Osteocyte (in vitro differentiated cells): ENCODE measurements around the gene HOXB5. TPM values are rescaled to one million over a fixed set of nuclear protein-coding genes. Genes with fewer than 3 reads are reported as not detected.

Experiments used
- DNase-seq: peaks from one replicate; pipeline ENCODE4 v3.0.0; 2021; ENCODE audit warnings: mixed read lengths; ENCODE audit not compliant: unreplicated experiment; ENCODE audit errors: extremely low spot score
- H3K27ac Mint-ChIP-seq: one replicate; pipeline ENCODE4 v1.8.0; 2021; ENCODE audit warnings: mild to moderate bottlenecking, mixed read lengths; ENCODE audit not compliant: unreplicated experiment
- H3K27me3 Mint-ChIP-seq: one replicate; pipeline ENCODE4 v1.8.0; 2021; ENCODE audit warnings: mixed read lengths; ENCODE audit not compliant: unreplicated experiment
- H3K36me3 Mint-ChIP-seq: one replicate; pipeline ENCODE4 v1.8.0; 2021; ENCODE audit warnings: mixed read lengths; ENCODE audit not compliant: unreplicated experiment
- H3K4me1 Mint-ChIP-seq: one replicate; pipeline ENCODE4 v1.8.0; 2021; ENCODE audit warnings: mixed read lengths; ENCODE audit not compliant: unreplicated experiment
- H3K4me3 Mint-ChIP-seq: one replicate; pipeline ENCODE4 v1.8.0; 2021; ENCODE audit warnings: mild to moderate bottlenecking, moderate library complexity, mixed read lengths; ENCODE audit not compliant: unreplicated experiment
- H3K9me3 Mint-ChIP-seq: one replicate; pipeline ENCODE4 v1.8.0; 2021; ENCODE audit warnings: mixed read lengths; ENCODE audit not compliant: unreplicated experiment
- total RNA-seq: library from RNA; stranded (reverse); gene quantifications from 2 replicates; pipeline ENCODE4 v1.2.1, GENCODE V29; 2021
- TF ChIP-seq, protein P1 (sequence below): fragments of 200-600 bp; sonication (generic); IDR thresholded peaks from 2 replicates; pipeline ENCODE4 v1.5.0; 2021; ENCODE audit warnings: antibody characterized with exemption, mild to moderate bottlenecking, moderate library complexity

The HOXB5 gene
- total RNA-seq, 1 donor from 2014 or later, result not detected

DNA sequence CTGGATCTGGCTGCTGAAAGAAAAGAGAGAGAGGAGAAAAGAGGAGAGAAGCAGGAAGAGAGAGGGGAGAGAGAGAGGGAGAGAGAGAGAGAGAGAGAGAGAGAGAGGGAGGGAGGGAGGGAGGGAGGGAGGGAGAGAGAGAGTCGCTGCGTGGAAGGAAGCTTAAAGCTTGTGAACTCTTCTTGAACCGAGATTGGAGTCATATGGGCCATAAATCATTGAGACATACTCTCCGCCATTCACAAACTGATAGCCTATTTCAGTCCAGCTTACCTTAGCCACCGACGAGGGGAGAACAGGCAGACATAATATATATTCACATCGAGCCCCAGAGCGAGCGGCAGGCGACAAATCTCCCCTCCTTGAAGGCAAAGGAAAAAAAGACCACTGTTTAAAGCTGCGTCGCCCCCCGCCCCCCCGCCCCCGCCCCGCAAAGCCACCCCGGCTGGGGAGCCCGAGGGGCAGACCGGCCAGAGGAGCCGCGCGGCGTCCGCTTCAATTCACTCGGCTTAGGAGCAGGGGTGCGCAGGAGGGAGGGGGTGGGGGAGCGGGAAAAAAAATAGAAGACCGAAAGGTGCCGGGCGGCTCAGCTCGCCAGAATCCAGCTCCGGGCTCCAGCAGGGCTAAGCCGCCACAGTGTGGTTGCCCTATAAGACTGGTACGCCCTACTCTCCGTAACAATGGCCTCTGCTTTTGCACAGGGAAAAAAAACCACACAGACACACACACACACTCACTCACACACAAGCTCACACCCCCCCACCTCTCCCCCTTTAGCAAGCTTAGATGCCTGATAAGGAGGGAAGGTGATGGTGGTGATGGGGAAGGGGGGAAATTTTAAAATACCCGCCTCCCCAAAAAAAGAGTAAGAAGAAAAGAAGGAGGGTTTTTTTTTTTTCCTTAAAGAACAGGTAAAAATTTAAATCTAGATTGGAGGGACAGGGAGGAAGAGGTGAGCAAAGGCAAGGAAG lies 38.0 kb downstream of the HOXB5 start:
- Mint-ChIP-seq H3K4me1 (peaks cover 3% of the 10 kb centered on the region), H3K27ac (no peak overlapping the region), H3K4me3 (no peak overlapping the region), H3K36me3 (no peaks in the 10 kb centered on the region), H3K9me3 (no peaks in the 10 kb centered on the region), H3K27me3 (peaks cover 91% of the 10 kb centered on the region)
- TF ChIP-seq, protein P1, sequence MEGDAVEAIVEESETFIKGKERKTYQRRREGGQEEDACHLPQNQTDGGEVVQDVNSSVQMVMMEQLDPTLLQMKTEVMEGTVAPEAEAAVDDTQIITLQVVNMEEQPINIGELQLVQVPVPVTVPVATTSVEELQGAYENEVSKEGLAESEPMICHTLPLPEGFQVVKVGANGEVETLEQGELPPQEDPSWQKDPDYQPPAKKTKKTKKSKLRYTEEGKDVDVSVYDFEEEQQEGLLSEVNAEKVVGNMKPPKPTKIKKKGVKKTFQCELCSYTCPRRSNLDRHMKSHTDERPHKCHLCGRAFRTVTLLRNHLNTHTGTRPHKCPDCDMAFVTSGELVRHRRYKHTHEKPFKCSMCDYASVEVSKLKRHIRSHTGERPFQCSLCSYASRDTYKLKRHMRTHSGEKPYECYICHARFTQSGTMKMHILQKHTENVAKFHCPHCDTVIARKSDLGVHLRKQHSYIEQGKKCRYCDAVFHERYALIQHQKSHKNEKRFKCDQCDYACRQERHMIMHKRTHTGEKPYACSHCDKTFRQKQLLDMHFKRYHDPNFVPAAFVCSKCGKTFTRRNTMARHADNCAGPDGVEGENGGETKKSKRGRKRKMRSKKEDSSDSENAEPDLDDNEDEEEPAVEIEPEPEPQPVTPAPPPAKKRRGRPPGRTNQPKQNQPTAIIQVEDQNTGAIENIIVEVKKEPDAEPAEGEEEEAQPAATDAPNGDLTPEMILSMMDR, result no peak
- no peak for DNase-seq

- Mint-ChIP-seq H3K27me3 (peaks cover 89% of the 10 kb centered on the region), H3K27ac (no peak overlapping the region), H3K9me3 (no peaks in the 10 kb centered on the region), H3K4me3 (no peak overlapping the region), H3K4me1 (peaks cover 3% of the 10 kb centered on the region), H3K36me3 (no peaks in the 10 kb centered on the region)
- no peak for DNase-seq
- TF ChIP-seq, protein P1, result no peak
Observed at GRCh38 chr17:48554412-48555257, 38.9 kb downstream of the HOXB5 start.

- TF ChIP-seq, protein P1, result no peak
- H3K27ac Mint-ChIP-seq, result no peak overlapping the region
- H3K27me3 Mint-ChIP-seq, result peaks cover 86% of the 10 kb centered on the region
- H3K4me3 Mint-ChIP-seq, result no peak overlapping the region
- H3K9me3 Mint-ChIP-seq, result no peaks in the 10 kb centered on the region
- no peaks in the 10 kb centered on the region for H3K36me3 Mint-ChIP-seq
- DNase-seq, result no peak
- H3K4me1 Mint-ChIP-seq, result peaks cover 3% of the 10 kb centered on the region
Observed at GRCh38 chr17:48553826-48554225, 39.8 kb downstream of the HOXB5 start.

- peaks cover 85% of the 10 kb centered on the region for H3K27me3 Mint-ChIP-seq
- H3K36me3 Mint-ChIP-seq, result no peaks in the 10 kb centered on the region
- H3K9me3 Mint-ChIP-seq, result no peaks in the 10 kb centered on the region
- H3K27ac Mint-ChIP-seq, result no peak overlapping the region
- H3K4me1 Mint-ChIP-seq, result peaks cover 3% of the 10 kb centered on the region
- no peak for DNase-seq
- no peak overlapping the region for H3K4me3 Mint-ChIP-seq
- TF ChIP-seq, protein P1, result no peak
Observed at GRCh38 chr17:48553190-48553547, 40.4 kb downstream of the HOXB5 start.
